Measurements from ENCODE around the gene LSM5.

The LSM5 gene

GRCh38 chr7:32490127-32490796 lies at the start of gene LSM5:
LSM5 (minus strand) TSS chr7:32490380; CDS start chr7:32490365, 15 bp downstream.
- DNase-seq: peak; percentile 82 to 85

- DNase-seq: no peak
Observed at GRCh38 chr7:32539366-32539765, 49.2 kb upstream of the LSM5 start.

- no peak for DNase-seq
Observed at GRCh38 chr7:32537760-32538159, 47.6 kb upstream of the LSM5 start.

GRCh38 chr7:32536585-32536984 lies 46.4 kb upstream of the LSM5 start:
- no peak for DNase-seq

GRCh38 chr7:32536016-32536415 lies 45.8 kb upstream of the LSM5 start:
- no peak for DNase-seq

GRCh38 chr7:32535162-32535702 lies 45.1 kb upstream of the LSM5 start:
- DNase-seq: no peak

GRCh38 chr7:32533276-32534029 lies 43.3 kb upstream of the LSM5 start:
- DNase-seq: no peak

GRCh38 chr7:32532716-32533115 lies 42.5 kb upstream of the LSM5 start:
- no peak for DNase-seq

GRCh38 chr7:32532086-32532485 lies 41.9 kb upstream of the LSM5 start:
- DNase-seq: no peak

- no peak for DNase-seq
Observed at GRCh38 chr7:32531402-32531801, 41.2 kb upstream of the LSM5 start.

GRCh38 chr7:32525839-32526238 lies 35.7 kb upstream of the LSM5 start:
- DNase-seq: no peak

GRCh38 chr7:32524631-32525030 lies 34.5 kb upstream of the LSM5 start:
- no peak for DNase-seq

- DNase-seq: no peak
Observed at GRCh38 chr7:32522746-32523530, 32.8 kb upstream of the LSM5 start.

GRCh38 chr7:32519763-32520162 lies 29.6 kb upstream of the LSM5 start:
- DNase-seq: peak; percentile 12 to 15

GRCh38 chr7:32518534-32519140 lies 28.5 kb upstream of the LSM5 start:
- no peak for DNase-seq

GRCh38 chr7:32516551-32517100 lies 26.4 kb upstream of the LSM5 start:
- no peak for DNase-seq

GRCh38 chr7:32515890-32516550 lies 25.8 kb upstream of the LSM5 start:
- peak in 1 of 2 experiments; percentile 11 for DNase-seq

- no peak for DNase-seq
Observed at GRCh38 chr7:32513210-32513609, 23.0 kb upstream of the LSM5 start.

GRCh38 chr7:32511791-32512190 lies 21.6 kb upstream of the LSM5 start:
- no peak for DNase-seq

- no peak for DNase-seq
Observed at GRCh38 chr7:32507414-32507813, 17.2 kb upstream of the LSM5 start.

- DNase-seq: peak in 1 of 2 experiments; percentile 27
Observed at GRCh38 chr7:32506266-32507054, 16.3 kb upstream of the LSM5 start.

Measured in stimulated activated CD4-positive, alpha-beta T cell treated with anti-CD3 and anti-CD28 coated beads, Interleukin-4, amount 100 ng/mL, for 4 hours (primary cell).